OCI-LY7 (cell line): ENCODE data around the gene SLC50A1. TPM values are rescaled to one million over a fixed set of nuclear protein-coding genes. Genes with fewer than 3 reads are reported as not detected.
"Not testable (repeated sequence)": the region's sequence is repeated elsewhere in the genome, so short reads cannot be mapped to it uniquely, and the experiment has no call there.

Experiments used
- BruUV-seq: library from RNA; stranded (reverse); fragments of 400-500 nt; replicated peaks from 2 replicates; lab custom pipeline; 2021; lab: Mats Ljungman, UMichigan
- CTCF ChIA-PET: fragments of 300-600 bp; sonication (Branson Sonifier 250); formaldehyde crosslinking; loops from one replicate; lab custom pipeline; 2022; ENCODE audit warnings: antibody characterized with exemption; ENCODE audit not compliant: unreplicated experiment; lab: Charles Lee
- POLR2A ChIA-PET: fragments of 300-600 bp; sonication (Branson Sonifier 250); formaldehyde crosslinking; loops from one replicate; lab custom pipeline; 2022; ENCODE audit warnings: antibody characterized with exemption; lab: Charles Lee
- DNase-seq: peaks from one replicate; pipeline ENCODE4 v3.0.0-alpha.2; 2015; ENCODE audit warnings: low spot score
- H2AFZ ChIP-seq: fragments of 200-600 bp; sonication (generic), shearing (Covaris generic); 2 replicates; pipeline ENCODE4 v1.6.1; 2014; ENCODE audit warnings: mild to moderate bottlenecking, antibody characterized with exemption, low read length, moderate library complexity
- H3K27ac ChIP-seq: fragments of 200-600 bp; sonication (generic); 2 replicates; pipeline ENCODE4 v1.5.1; 2014; ENCODE audit warnings: mixed run types, low read depth, mild to moderate bottlenecking, moderate library complexity, low read length, inconsistent platforms; ENCODE audit not compliant: poor library complexity, severe bottlenecking
- H3K36me3 ChIP-seq: fragments of 200-600 bp; sonication (generic); 2 replicates; pipeline ENCODE4 v1.6.1; 2014; ENCODE audit warnings: mild to moderate bottlenecking, antibody characterized with exemption, low read length, moderate library complexity, mixed read lengths; ENCODE audit not compliant: insufficient read depth
- H3K4me1 ChIP-seq: fragments of 200-600 bp; sonication (generic); 2 replicates; pipeline ENCODE4 v1.5.1; 2014; ENCODE audit warnings: mild to moderate bottlenecking, low read length; ENCODE audit not compliant: insufficient read depth, poor library complexity, severe bottlenecking
- H3K4me2 ChIP-seq: fragments of 200-600 bp; sonication (generic); 2 replicates; pipeline ENCODE4 v1.6.1; 2014; ENCODE audit warnings: mild to moderate bottlenecking, low read length
- H3K4me3 ChIP-seq: fragments of 200-600 bp; sonication (generic); 2 replicates; pipeline ENCODE4 v1.5.1; 2014; ENCODE audit warnings: mild to moderate bottlenecking, low read depth, low read length; ENCODE audit not compliant: poor library complexity, severe bottlenecking
- H3K79me2 ChIP-seq: fragments of 200-600 bp; sonication (generic); 2 replicates; pipeline ENCODE4 v1.6.1; 2016; ENCODE audit warnings: low read depth, mild to moderate bottlenecking, low read length, moderate library complexity, mixed read lengths; ENCODE audit not compliant: insufficient read depth
- H3K9me2 ChIP-seq: fragments of 200-600 bp; sonication (generic); 2 replicates; pipeline ENCODE4 v1.6.1; 2016; ENCODE audit warnings: mild to moderate bottlenecking, low read length, mixed read lengths; ENCODE audit not compliant: insufficient read depth
- H3K9me3 ChIP-seq: fragments of 200-600 bp; sonication (generic); 2 replicates; pipeline ENCODE4 v1.6.1; 2014; ENCODE audit warnings: mild to moderate bottlenecking, mixed run types, low read length, mixed read lengths
- H4K20me1 ChIP-seq: fragments of 200-600 bp; sonication (generic); 2 replicates; pipeline ENCODE4 v1.6.1; 2014; ENCODE audit warnings: mild to moderate bottlenecking, antibody characterized with exemption, low read length, moderate library complexity, mixed read lengths; ENCODE audit not compliant: insufficient read depth
- CTCF ChIP-seq: fragments of 200-600 bp; sonication (generic); conservative IDR thresholded peaks from 2 replicates; pipeline ENCODE4 v1.5.1; 2014; ENCODE audit warnings: mild to moderate bottlenecking, antibody characterized with exemption, low read length, moderate library complexity, mixed read lengths
- EZH2phosphoT487 ChIP-seq: fragments of 200-600 bp; sonication (generic); IDR thresholded peaks from 2 replicates; pipeline ENCODE4 v1.6.1; 2018; ENCODE audit warnings: low read depth, borderline replicate concordance, mild to moderate bottlenecking, mixed run types, antibody characterized with exemption, low read length, moderate library complexity, mixed read lengths
- intact Hi-C: fragments of 100-400 bp; cut with micrococcal nuclease; formaldehyde crosslinking; loops from one replicate; pipeline ENCODE4 v1.10.0; 2022; ENCODE audit not compliant: unreplicated experiment
- total RNA-seq, 2 experiments: library from RNA; depleted of rRNA in 1 of 2; stranded (reverse); fragments of >200 nt in 1 of 2; shearing (Covaris generic) in 1 of 2; gene quantifications; 2 replicates each; pipeline ENCODE4 v1.2.3, GENCODE V29; 2014 to 2022

The SLC50A1 gene
- total RNA-seq, 2 experiments from 2014 or later: 12.3 to 46.1 TPM

- ChIA-PET CTCF (no interaction called here), POLR2A (no interaction called here)
- H3K27ac ChIP-seq: no peak overlapping the region
- no peaks in the 10 kb centered on the region for H3K4me1 ChIP-seq
- no peak overlapping the region for H3K4me3 ChIP-seq
- H2AFZ ChIP-seq: no peak overlapping the region
- no peak for TF ChIP-seq EZH2phosphoT487
- TF ChIP-seq CTCF: no peak
- H3K9me3 ChIP-seq: no peaks in the 10 kb centered on the region
- no TSS peak for BruUV-seq
- no peak for DNase-seq
- no peaks in the 10 kb centered on the region for H3K9me2 ChIP-seq
- no peak overlapping the region for H3K4me2 ChIP-seq
- H3K79me2 ChIP-seq: no peaks in the 10 kb centered on the region
- H3K36me3 ChIP-seq: no peaks in the 10 kb centered on the region
- intact Hi-C loops: no loop called here
- no peaks in the 10 kb centered on the region for H4K20me1 ChIP-seq
Measured at GRCh38 chr1:155117610-155118009, 18.0 kb upstream of the SLC50A1 start.

GRCh38 chr1:155118090-155118489 lies 17.6 kb upstream of the SLC50A1 start:
- H2AFZ ChIP-seq, H3K4me3 ChIP-seq, intact Hi-C loops, H3K4me2 ChIP-seq, BruUV-seq, H3K36me3 ChIP-seq, DNase-seq, H3K9me2 ChIP-seq, H3K79me2 ChIP-seq, CTCF ChIA-PET, H3K9me3 ChIP-seq, H3K4me1 ChIP-seq, H3K27ac ChIP-seq, H4K20me1 ChIP-seq: not testable (repeated sequence)
- POLR2A ChIA-PET: interaction anchor here (0.6 kb wide), 2 partner anchors 31 to 52 kb away, joined by 4 to 5 read pairs; no protein-coding TSS in a partner anchor

GRCh38 chr1:155120253-155120652 lies 15.4 kb upstream of the SLC50A1 start:
- intact Hi-C loops: no loop called here
- DNase-seq: no peak
- CTCF ChIA-PET: no interaction called here

More at GRCh38 chr1:155120253-155120652, 15.4 kb upstream of the SLC50A1 start:
- no peaks in the 10 kb centered on the region for H3K79me2 ChIP-seq
- no peaks in the 10 kb centered on the region for H3K9me2 ChIP-seq
- H3K9me3 ChIP-seq: no peaks in the 10 kb centered on the region
- no peaks in the 10 kb centered on the region for H3K36me3 ChIP-seq
- no peaks in the 10 kb centered on the region for H3K4me1 ChIP-seq
- H4K20me1 ChIP-seq: no peaks in the 10 kb centered on the region
- BruUV-seq: no TSS peak
- H3K27ac ChIP-seq: no peak overlapping the region
- no peak overlapping the region for H2AFZ ChIP-seq
- POLR2A ChIA-PET: interaction anchor here (0.7 kb wide), 1 partner anchor 23 kb away, joined by 3 read pairs; no protein-coding TSS in a partner anchor
- TF ChIP-seq CTCF (no peak), EZH2phosphoT487 (no peak)
- no peak overlapping the region for H3K4me2 ChIP-seq
- H3K4me3 ChIP-seq: no peak overlapping the region
